ENCODE measurements around the gene CAB39L. TPM values are rescaled to one million over a fixed set of nuclear protein-coding genes. Genes with fewer than 3 reads are reported as not detected.

The CAB39L gene
- total and polyA plus RNA-seq, 2 of the 4 experiments (the other 2 are of a cell fraction) = 8.5 to 16.7 TPM

DNA sequence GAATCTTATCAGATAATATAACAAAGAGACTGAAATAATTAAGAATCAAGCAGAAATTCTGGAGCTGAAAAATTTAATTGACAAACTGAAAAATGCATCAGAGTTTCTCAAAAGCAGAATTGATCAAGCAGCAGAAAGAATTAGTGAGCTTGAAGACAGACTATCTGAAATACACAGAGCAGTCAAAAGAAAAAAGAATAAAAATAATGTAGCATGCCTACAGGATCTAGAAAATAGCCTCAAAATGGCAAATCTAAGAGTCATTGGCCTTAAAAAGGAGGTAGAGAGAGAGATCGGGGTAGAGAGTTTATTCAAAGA lies 39.2 kb downstream of the CAB39L start:
- H4K5ac ChIP-seq (ENCODE audit: low read depth, low read length) = no peak overlapping the region
- no peak overlapping the region for H2BK5ac ChIP-seq (ENCODE audit: low read depth, low read length, poor library complexity, severe bottlenecking)
- no CpG with 5 or more reads among the region's 1 CpG for WGBS, 2 experiments (ENCODE audit: extremely low coverage in 2 of 2, insufficient read length in 1 of 2)
- H4K8ac ChIP-seq (ENCODE audit: low read depth in 2 of 2, low read length in 2 of 2) = no peak overlapping the region
- no peaks in the 10 kb centered on the region for H3K27me3 ChIP-seq (ENCODE audit: control insufficient read depth, insufficient read depth, low read length)
- H3K4me1 ChIP-seq (ENCODE audit: control insufficient read depth, insufficient read depth, low read length) = peaks cover 2% of the 10 kb centered on the region; the same call in 1 of the 2 replicates
- H3K27ac ChIP-seq (ENCODE audit: insufficient read depth, low read length) = no peak overlapping the region
- no peaks in the 10 kb centered on the region for H4K20me1 ChIP-seq (ENCODE audit: insufficient read depth, low read length)
- H3K9me3 ChIP-seq (ENCODE audit: control insufficient read depth, insufficient read depth, low read length) = peaks cover 6% of the 10 kb centered on the region
- intact Hi-C loops (cut with micrococcal nuclease) (no loop called here), dilution Hi-C loops (cut with HindIII; ENCODE audit: low sequenced_read_pairs, unreplicated experiment) (no loop called here), in situ Hi-C loops (cut with MboI; ENCODE audit: low sequenced_read_pairs) (no loop called here)
- H2AFZ ChIP-seq (replicated peaks; ENCODE audit: low read length, poor library complexity) = no peak overlapping the region
- no peak overlapping the region for H3K23ac ChIP-seq (ENCODE audit: low read depth, low read length)
- DNase-seq (no peak), ATAC-seq (ENCODE audit: low read depth) (no peak)
- CTCF ChIA-PET = interaction anchor here (1.1 kb wide), 1 partner anchor 15 kb away, joined by 3 read pairs; no protein-coding TSS in a partner anchor
- no peak overlapping the region for H2AK5ac ChIP-seq (ENCODE audit: low read depth, low read length)
- POLR2A ChIA-PET (ENCODE audit: unreplicated experiment) = no interaction called here
- no peak for TF ChIP-seq MAFK (IDR thresholded peaks at IDR 0.05; ENCODE audit: low read depth, low read length)
- TF ChIP-seq SMC3 (IDR thresholded peaks at IDR 0.05; ENCODE audit: low read depth, low read length) = no peak
- TF ChIP-seq NFE2L2 (IDR thresholded peaks at IDR 0.05; ENCODE audit: low read depth, low read length) = no peak
- TF ChIP-seq RCOR1 (IDR thresholded peaks at IDR 0.05; ENCODE audit: insufficient replicate concordance, low read length) = no peak
- TF ChIP-seq MXI1 (IDR thresholded peaks at IDR 0.05; ENCODE audit: borderline replicate concordance, low read depth, low read length) = no peak
- TF ChIP-seq FOS (IDR thresholded peaks at IDR 0.05; ENCODE audit: low read depth, low read length) = no peak
- TF ChIP-seq, protein P1, sequence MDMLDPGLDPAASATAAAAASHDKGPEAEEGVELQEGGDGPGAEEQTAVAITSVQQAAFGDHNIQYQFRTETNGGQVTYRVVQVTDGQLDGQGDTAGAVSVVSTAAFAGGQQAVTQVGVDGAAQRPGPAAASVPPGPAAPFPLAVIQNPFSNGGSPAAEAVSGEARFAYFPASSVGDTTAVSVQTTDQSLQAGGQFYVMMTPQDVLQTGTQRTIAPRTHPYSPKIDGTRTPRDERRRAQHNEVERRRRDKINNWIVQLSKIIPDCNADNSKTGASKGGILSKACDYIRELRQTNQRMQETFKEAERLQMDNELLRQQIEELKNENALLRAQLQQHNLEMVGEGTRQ (IDR thresholded peaks at IDR 0.05; ENCODE audit: low read depth, low read length) = no peak
- no peak for TF ChIP-seq BHLHE40 (IDR thresholded peaks at IDR 0.05; ENCODE audit: low read depth, low read length)
- no peak for TF ChIP-seq CHD1 (IDR thresholded peaks at IDR 0.05; ENCODE audit: low read depth, low read length)
- no peak for TF ChIP-seq RFX5 (IDR thresholded peaks at IDR 0.05; ENCODE audit: low read depth, low read length)
- TF ChIP-seq, protein P2, sequence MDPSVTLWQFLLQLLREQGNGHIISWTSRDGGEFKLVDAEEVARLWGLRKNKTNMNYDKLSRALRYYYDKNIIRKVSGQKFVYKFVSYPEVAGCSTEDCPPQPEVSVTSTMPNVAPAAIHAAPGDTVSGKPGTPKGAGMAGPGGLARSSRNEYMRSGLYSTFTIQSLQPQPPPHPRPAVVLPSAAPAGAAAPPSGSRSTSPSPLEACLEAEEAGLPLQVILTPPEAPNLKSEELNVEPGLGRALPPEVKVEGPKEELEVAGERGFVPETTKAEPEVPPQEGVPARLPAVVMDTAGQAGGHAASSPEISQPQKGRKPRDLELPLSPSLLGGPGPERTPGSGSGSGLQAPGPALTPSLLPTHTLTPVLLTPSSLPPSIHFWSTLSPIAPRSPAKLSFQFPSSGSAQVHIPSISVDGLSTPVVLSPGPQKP (IDR thresholded peaks at IDR 0.05; ENCODE audit: borderline replicate concordance, low read depth, low read length) = no peak
- no peak for TF ChIP-seq MAZ (IDR thresholded peaks at IDR 0.05; ENCODE audit: borderline replicate concordance, low read depth, low read length)
- no peak for TF ChIP-seq POLR2A (IDR thresholded peaks at IDR 0.05; ENCODE audit: low read depth, low read length)
- TF ChIP-seq, protein P3, sequence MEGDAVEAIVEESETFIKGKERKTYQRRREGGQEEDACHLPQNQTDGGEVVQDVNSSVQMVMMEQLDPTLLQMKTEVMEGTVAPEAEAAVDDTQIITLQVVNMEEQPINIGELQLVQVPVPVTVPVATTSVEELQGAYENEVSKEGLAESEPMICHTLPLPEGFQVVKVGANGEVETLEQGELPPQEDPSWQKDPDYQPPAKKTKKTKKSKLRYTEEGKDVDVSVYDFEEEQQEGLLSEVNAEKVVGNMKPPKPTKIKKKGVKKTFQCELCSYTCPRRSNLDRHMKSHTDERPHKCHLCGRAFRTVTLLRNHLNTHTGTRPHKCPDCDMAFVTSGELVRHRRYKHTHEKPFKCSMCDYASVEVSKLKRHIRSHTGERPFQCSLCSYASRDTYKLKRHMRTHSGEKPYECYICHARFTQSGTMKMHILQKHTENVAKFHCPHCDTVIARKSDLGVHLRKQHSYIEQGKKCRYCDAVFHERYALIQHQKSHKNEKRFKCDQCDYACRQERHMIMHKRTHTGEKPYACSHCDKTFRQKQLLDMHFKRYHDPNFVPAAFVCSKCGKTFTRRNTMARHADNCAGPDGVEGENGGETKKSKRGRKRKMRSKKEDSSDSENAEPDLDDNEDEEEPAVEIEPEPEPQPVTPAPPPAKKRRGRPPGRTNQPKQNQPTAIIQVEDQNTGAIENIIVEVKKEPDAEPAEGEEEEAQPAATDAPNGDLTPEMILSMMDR (conservative IDR thresholded peaks at IDR 0.05; ENCODE audit: low read depth, low read length) = no peak
- no peak for TF ChIP-seq CEBPB (IDR thresholded peaks at IDR 0.05; ENCODE audit: low read depth, low read length)
- no peak for TF ChIP-seq RAD21 (IDR thresholded peaks at IDR 0.05; ENCODE audit: low read length)
- no peak overlapping the region for H3K14ac ChIP-seq (replicated peaks; ENCODE audit: low read depth, low read length)
- no peak overlapping the region for H4K91ac ChIP-seq (ENCODE audit: insufficient read depth, low read depth, low read length)
- H3K18ac ChIP-seq (ENCODE audit: low read depth, low read length) = no peak overlapping the region
- no peak overlapping the region for H2BK20ac ChIP-seq (ENCODE audit: low read depth, low read length)
- no peak overlapping the region for H2BK15ac ChIP-seq (ENCODE audit: low read depth, low read length)
- peaks cover 3% of the 10 kb centered on the region; the same call in 1 of the 2 replicates for H3K9me1 ChIP-seq (ENCODE audit: insufficient read depth, low read length)
- H3K56ac ChIP-seq (ENCODE audit: extremely low read depth, insufficient read depth, low read length) = no peak overlapping the region
- no peak overlapping the region for H2AK9ac ChIP-seq (replicated peaks; ENCODE audit: low read depth, low read length, poor library complexity)
- no peaks in the 10 kb centered on the region for H3K36me3 ChIP-seq (ENCODE audit: control insufficient read depth, insufficient read depth, low read length)
- peaks cover 0 to 7% of the 10 kb centered on the region in 2 experiments; a peak in 1 of 4 replicates for H3K79me1 ChIP-seq (ENCODE audit: low read depth in 1 of 2, low read length in 2 of 2)
- H3K4me2 ChIP-seq (ENCODE audit: low read depth, low read length) = no peak overlapping the region
- H3K4ac ChIP-seq (ENCODE audit: low read depth, low read length) = no peak overlapping the region
- no peak overlapping the region for H2BK120ac ChIP-seq (ENCODE audit: low read depth, low read length)
- no peak overlapping the region for H3K4me3 ChIP-seq (ENCODE audit: insufficient read depth, low read depth, low read length)
- H3K9ac ChIP-seq (ENCODE audit: low read depth, low read length) = no peak overlapping the region
- no TSS peak for BruUV-seq (replicated peaks)
